HG02938 (cell line): ENCODE measurements around the gene PCDHB16.
"Not testable (repeated sequence)": the region's sequence is repeated elsewhere in the genome, so short reads cannot be mapped to it uniquely, and the experiment has no call there.

Source experiments
- ATAC-seq: cut with Tn5 transposase; IDR thresholded peaks from one replicate; pipeline ENCODE4 v1.9.1; 2021; ENCODE audit warnings: mild to moderate bottlenecking, moderate library complexity; ENCODE audit not compliant: unreplicated experiment

PCDHB16 gene

DNA sequence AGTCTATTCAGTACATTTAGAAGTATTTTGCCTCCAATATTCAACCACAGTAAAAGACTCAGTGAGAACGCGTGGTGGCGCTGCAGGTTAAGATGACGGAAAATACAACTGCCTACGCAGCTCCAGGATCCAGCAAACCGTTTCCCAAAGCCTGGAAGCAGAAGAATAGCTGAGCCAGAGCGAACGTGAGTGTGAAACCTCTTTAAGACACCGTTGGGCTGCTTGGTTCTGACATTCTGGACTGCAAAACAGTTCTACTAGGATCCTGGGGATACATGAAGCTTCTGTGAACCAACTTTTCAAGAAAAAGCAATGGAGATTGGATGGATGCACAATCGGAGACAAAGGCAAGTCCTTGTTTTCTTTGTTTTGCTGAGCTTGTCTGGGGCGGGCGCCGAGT lies at the start of gene PCDHB16:
PCDHB16 (plus strand) TSS at position 140 of the 400 bp plus-strand sequence; CDS start at position 313, 173 bp downstream.
- ATAC-seq = no peak

DNA sequence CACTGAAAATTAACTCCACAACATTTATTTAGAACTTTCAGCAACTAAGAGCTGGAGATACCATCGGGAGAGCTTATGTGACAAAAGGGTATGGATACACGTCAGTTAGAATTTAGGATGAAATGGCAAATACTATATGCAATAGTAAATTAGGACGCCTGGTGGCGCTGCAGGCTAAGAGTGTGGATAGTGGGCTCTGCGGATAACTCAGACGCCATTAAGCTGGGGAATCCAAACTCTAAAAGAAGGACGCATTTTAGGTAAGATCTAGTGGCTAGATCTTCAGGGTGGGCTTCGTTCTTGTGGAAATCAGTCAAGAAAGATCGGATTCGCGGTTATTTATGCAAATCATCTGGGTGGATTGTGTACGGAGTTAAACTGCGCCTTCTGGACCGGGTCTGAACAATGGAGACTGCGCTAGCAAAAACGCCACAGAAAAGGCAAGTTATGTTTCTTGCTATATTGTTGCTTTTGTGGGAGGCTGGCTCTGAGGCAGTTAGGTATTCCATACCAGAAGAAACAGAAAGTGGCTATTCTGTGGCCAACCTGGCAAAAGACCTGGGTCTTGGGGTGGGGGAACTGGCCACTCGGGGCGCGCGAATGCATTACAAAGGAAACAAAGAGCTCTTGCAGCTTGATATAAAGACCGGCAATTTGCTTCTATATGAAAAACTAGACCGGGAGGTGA lies 47.0 kb upstream of the PCDHB16 start, which contains the start of gene PCDHB5:
PCDHB5 (plus strand) TSS at position 177 of the 688 bp plus-strand sequence; CDS start at position 406, 229 bp downstream.
- ATAC-seq = no peak

DNA sequence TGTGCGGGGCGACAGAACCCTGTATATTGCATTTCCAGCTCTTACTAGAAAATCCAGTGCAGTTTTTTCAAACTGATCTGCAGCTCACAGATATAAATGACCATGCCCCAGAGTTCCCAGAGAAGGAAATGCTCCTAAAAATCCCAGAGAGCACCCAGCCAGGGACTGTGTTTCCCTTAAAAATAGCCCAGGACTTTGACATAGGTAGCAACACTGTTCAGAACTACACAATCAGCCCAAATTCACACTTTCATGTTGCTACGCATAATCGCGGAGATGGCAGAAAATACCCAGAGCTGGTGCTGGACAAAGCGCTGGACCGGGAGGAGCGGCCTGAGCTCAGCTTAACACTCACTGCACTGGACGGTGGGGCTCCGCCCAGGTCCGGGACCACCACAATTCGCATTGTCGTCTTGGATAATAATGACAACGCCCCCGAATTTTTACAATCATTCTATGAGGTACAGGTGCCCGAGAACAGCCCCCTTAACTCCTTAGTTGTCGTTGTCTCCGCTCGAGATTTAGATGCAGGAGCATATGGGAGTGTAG lies 46.4 kb upstream of the PCDHB16 start:
- ATAC-seq = no peak

- not testable (repeated sequence) for ATAC-seq
Measured at GRCh38 chr5:141137346-141137745, 44.8 kb upstream of the PCDHB16 start.

- ATAC-seq = no peak
Measured at GRCh38 chr5:141149812-141150211, 32.4 kb upstream of the PCDHB16 start, which contains the start of gene PCDHB6. Gene PCDHB6 (plus strand): TSS chr5:141150057. CDS start chr5:141150258, 201 bp downstream.

DNA sequence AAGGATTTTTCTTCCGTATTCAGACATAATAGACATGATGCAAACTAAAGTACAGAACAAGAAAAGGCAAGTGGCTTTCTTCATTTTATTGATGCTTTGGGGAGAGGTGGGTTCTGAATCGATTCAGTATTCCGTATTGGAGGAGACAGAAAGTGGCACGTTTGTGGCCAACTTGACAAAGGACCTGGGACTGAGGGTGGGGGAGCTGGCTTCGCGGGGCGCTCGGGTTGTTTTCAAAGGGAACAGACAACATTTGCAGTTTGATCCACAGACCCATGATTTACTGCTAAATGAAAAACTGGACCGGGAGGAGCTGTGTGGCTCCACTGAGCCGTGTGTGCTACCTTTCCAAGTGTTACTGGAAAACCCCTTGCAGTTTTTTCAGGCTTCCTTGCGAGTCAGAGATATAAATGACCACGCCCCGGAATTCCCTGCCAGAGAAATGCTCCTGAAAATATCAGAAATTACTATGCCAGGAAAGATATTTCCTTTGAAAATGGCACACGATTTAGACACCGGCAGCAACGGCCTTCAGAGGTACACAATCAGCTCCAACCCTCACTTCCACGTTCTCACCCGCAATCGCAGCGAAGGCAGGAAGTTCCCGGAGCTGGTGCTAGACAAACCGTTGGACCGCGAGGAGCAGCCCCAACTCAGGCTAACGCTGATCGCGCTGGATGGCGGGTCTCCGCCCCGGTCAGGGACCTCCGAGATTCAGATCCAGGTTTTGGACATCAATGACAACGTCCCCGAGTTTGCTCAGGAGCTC lies 31.8 kb upstream of the PCDHB16 start:
- ATAC-seq = no peak

DNA sequence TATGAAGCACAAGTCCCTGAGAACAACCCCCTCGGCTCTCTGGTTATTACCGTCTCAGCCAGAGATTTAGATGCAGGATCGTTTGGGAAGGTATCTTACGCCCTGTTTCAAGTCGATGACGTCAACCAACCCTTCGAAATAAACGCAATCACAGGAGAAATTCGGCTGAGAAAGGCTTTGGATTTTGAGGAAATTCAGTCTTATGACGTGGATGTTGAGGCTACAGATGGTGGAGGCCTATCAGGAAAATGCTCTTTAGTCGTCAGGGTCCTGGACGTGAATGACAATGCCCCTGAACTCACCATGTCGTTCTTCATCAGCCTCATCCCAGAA lies 31.2 kb upstream of the PCDHB16 start:
- ATAC-seq = no peak

GRCh38 chr5:141151632-141152031 lies 30.6 kb upstream of the PCDHB16 start:
- not testable (repeated sequence) for ATAC-seq

GRCh38 chr5:141152096-141152495 lies 30.1 kb upstream of the PCDHB16 start:
- ATAC-seq = not testable (repeated sequence)

GRCh38 chr5:141155540-141156374 lies 26.4 kb upstream of the PCDHB16 start:
- no peak for ATAC-seq

DNA sequence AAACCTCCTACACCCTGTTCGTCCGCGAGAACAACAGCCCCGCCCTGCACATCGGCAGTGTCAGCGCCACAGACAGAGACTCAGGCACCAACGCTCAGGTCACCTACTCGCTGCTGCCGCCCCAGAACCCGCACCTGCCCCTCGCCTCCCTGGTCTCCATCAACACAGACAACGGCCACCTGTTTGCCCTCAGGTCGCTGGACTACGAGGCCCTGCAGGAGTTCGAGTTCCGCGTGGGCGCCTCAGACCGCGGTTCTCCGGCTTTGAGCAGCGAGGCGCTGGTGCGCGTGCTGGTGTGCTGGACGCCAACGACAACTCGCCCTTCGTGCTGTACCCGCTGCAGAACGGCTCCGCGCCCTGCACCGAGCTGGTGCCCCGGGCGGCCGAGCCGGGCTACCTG lies 24.8 kb upstream of the PCDHB16 start:
- not testable (repeated sequence) for ATAC-seq

GRCh38 chr5:141157901-141158300 lies 24.3 kb upstream of the PCDHB16 start:
- not testable (repeated sequence) for ATAC-seq

- no peak for ATAC-seq
Measured at GRCh38 chr5:141172381-141173204, 9.6 kb upstream of the PCDHB16 start, which contains the start of gene PCDHB7. Gene PCDHB7 (plus strand): TSS chr5:141172644. CDS start chr5:141172836, 192 bp downstream.

GRCh38 chr5:141174291-141175104 lies 7.7 kb upstream of the PCDHB16 start:
- not testable (repeated sequence) for ATAC-seq

GRCh38 chr5:141175933-141176332 lies 6.3 kb upstream of the PCDHB16 start:
- no peak for ATAC-seq

DNA sequence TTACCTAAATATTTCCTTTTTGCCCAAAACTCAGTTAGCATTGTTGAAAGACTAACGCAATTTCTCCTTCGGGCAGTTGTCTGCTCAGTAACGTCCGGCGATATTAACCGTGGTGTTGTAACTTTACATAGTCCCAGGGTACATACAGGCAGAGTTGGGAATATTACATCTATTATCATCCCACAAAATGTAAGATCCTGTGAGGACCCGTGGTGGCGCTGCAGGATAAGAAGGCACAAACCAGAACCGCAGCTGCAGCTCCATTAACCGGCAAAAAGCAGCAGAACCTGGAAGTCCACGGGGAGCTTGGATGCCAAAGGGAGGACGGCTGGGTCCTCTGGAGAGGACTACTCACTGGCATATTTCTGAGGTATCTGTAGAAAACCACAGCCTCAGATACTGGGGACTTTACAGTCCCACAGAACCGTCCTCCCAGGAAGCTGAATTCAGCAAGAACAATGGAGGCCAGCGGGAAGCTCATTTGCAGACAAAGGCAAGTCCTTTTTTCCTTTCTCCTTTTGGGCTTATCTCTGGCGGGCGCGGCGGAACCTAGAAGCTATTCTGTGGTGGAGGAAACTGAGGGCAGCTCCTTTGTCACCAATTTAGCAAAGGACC lies 4.5 kb upstream of the PCDHB16 start, which contains the start of gene PCDHB8:
PCDHB8 (plus strand) TSS at position 214 of the 615 bp plus-strand sequence; CDS start at position 459, 245 bp downstream.
- not testable (repeated sequence) for ATAC-seq

- ATAC-seq = not testable (repeated sequence)
Measured at GRCh38 chr5:141179371-141179770, 2.8 kb upstream of the PCDHB16 start.

DNA sequence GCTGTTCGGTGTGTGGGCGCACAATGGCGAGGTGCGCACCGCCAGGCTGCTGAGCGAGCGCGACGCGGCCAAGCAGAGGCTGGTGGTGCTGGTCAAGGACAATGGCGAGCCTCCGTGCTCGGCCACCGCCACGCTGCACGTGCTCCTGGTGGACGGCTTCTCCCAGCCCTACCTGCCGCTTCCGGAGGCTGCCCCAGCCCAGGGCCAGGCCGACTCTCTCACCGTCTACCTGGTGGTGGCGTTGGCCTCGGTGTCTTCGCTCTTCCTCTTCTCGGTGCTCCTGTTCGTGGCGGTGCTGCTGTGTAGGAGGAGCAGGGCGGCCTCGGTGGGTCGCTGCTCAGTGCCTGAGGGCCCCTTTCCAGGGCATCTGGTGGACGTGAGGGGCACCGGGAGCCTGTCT lies 2.3 kb upstream of the PCDHB16 start:
- ATAC-seq = not testable (repeated sequence)
